CD1c-positive myeloid dendritic cell (primary cell): ENCODE measurements around the gene ITGA11.

ENCODE experiments used
- DNase-seq: peaks from one replicate; pipeline ENCODE4 v3.0.0-alpha.2; 2016; ENCODE audit errors: extremely low spot score

ITGA11 gene

GRCh38 chr15:68431792-68432401 is at the start of gene ITGA11:
TSS of gene ITGA11 (minus strand) at chr15:68432163. CDS start at chr15:68432066, 97 bp downstream.
- DNase-seq = peak; percentile 16

DNA sequence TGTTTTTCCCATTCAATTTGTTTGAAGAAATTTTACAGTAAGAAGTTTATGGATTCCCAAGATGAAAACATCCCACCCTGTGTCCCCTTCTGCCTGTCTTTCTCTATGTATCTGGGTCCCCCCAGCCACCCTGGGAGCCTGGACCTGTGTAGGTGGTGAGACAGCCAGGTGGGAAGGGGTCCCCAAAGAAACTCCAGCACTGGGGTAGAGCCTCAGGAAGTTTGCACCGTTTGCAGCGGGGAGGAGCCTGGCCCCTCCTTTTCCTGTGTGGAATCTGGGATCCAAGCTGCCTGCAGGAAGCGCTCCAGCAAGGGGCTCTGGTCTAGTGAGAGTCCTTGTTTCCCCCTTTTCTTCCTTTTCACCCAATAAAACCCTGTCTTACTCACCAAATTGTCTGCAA is 49.4 kb upstream of the ITGA11 start:
- DNase-seq = no peak

GRCh38 chr15:68480296-68480695 is 48.3 kb upstream of the ITGA11 start:
- no peak for DNase-seq

DNA sequence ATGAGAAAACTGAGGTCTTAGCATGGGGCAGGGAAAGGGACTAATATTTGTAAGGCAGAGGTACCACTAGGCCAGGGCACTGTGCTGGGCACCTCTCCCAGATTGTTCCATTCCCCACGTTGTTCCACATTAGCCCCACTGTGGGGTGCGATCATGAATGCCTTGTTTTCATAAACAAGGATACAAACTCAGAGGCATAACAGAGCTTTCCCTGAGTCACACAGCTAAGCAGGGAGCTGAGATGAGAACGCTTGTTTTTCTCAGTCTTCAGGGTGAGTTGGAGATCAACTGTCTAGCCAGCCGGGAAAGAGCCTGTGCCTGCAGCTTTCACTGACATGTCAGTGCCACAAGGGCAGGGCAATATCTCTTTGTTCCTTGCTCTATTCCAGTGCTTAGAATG is 47.9 kb upstream of the ITGA11 start:
- DNase-seq = no peak

DNA sequence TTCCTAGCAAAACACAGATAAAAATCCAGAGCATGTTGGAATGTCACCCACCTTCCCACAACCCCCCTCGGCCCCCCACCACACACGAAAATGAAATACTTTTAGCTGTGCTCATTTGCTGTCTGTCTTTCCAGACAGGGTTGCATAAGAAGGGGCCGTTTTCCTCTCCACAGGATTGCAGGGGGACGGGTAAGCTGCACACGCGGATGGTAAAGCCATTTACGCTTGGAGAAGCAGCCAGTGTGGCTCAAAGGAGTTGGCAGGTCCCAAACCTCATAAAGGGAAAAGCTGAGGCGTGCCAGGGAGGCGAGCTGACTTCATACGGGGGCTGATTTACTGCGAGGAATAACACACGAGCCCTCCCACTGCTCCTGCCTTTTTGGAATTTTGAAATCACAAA is 47.4 kb upstream of the ITGA11 start:
- DNase-seq = no peak

DNA sequence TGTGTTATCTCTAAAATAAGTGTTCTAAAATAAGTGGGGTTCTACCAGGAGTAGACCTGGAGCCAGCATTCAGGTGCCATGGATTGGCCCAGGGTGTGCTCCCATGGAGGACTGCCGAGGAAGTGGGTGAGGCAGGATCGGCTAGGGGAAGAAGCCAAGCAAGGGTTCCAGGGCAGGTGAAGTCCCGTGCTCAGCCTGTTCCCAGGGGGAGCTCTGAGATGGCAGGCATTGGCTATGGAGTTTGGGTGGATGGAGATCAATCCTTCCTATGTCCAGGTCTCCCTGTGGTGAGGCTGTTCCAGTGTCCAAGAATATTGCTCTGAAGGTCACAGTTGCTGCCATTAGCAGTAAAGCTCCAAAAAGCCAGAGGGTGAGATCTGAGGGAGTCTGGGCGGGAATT is 46.9 kb upstream of the ITGA11 start:
- no peak for DNase-seq

DNA sequence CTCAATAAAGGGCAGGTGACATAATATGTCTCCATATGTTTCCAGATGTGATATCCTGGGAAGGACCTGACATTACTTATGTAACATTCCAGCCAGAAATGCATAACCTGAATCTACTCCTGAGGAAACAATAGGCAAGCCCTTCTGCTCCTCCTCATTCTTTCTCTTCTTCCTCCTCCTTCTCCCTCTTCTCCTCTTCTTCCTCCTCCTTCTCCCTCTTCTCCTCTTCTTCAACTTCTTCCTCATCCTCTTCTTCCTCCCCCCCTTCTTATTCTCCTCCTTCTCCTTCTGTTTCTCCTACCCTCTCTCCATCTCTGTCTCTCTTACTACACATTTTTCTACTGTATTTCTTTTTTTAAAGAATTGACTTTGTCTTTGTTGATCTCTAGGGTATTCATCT is 43.5 kb upstream of the ITGA11 start:
- no peak for DNase-seq

- no peak for DNase-seq
These were observed 39.6 kb upstream of the ITGA11 start for GRCh38 chr15:68471541-68471940.

GRCh38 chr15:68470976-68471375 is 39.0 kb upstream of the ITGA11 start:
- DNase-seq = no peak

- DNase-seq = no peak
These were observed 38.2 kb upstream of the ITGA11 start for GRCh38 chr15:68470049-68470742.

- no peak for DNase-seq
These were observed 37.4 kb upstream of the ITGA11 start for GRCh38 chr15:68469162-68470048.

DNA sequence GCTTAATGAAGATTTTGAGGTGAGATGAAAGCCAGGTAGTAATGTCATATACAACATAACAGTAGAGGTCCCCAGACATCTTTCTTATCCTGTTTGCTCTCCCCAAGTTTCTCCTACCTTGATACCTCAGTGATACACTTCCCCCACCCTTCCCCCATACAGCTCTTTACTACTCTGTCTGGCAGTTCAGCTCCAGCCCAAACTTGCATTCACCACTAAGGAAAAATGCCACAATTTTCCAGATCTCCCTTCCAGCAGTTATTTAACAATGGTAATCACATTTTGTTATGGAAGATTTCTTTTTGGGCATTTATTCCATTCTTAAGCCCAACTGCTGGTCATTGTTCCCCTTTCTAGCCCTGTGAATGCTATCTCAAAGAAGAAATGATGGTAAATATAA is 34.9 kb upstream of the ITGA11 start:
- no peak for DNase-seq

GRCh38 chr15:68465861-68466560 is 34.0 kb upstream of the ITGA11 start:
- DNase-seq = no peak

GRCh38 chr15:68464448-68465090 is 32.6 kb upstream of the ITGA11 start:
- DNase-seq = no peak

DNA sequence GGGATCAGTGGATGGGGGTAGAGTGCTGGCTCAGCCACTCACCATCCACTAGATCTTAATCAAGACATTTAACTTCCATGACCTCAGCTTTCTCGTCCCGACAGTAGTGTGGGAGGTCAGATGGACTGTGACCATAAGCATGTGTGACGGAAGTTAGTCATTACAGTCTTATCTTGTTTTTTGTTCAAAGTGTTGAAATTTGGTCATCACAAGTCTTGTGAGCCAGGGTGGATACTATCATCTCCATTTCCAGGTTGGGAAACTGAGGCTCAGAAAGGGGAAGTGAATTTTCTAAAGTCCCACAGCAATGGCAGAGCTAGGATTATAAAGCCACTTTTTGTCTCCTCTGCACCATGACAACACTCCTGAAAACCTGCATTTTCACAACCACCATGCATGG is 32.0 kb upstream of the ITGA11 start:
- DNase-seq = no peak

GRCh38 chr15:68463444-68463843 is 31.5 kb upstream of the ITGA11 start:
- DNase-seq = no peak

GRCh38 chr15:68460166-68460565 is 28.2 kb upstream of the ITGA11 start:
- DNase-seq = no peak

DNA sequence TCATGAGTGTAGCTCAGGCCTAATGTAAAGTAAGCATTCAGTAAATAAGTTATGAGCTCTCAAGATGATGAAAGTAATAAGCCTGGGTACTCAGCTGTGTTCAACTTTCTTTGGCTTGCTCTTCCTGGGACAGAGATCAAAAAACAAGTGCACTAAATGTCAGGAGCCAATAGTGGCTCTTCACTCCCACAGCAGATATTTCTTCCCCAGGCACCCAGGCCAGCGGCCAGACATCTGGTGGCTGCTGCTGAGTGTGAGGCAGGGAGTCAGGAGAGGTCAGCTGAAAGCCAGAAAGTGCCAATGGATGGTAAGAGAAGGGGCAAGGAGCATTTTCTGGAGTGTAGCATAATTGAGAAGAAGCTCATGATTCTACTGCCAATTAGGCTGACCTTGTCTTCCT is 18.2 kb upstream of the ITGA11 start:
- DNase-seq = no peak

DNA sequence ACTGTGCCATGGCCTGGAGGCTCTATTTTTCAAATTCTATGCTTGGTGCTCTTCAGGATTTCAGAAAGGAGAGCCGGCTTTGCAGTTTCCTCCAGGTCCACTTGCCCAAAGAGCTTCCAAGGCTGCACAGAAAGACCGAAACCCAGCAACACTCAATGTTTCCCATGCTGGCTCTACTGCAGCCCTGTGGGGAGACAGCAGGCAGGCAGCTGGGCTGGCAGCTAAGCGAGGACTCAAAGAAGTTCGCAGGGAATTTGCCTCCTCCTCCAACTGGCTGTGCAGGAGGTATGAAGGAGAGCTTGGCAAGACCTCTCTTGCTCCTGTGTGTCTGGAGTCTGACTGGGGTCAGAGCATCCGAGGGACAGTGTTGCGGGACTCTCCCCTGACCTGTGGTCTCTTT is 17.4 kb upstream of the ITGA11 start:
- no peak for DNase-seq

- DNase-seq = no peak
These were observed 16.2 kb upstream of the ITGA11 start for GRCh38 chr15:68447976-68448755.

DNA sequence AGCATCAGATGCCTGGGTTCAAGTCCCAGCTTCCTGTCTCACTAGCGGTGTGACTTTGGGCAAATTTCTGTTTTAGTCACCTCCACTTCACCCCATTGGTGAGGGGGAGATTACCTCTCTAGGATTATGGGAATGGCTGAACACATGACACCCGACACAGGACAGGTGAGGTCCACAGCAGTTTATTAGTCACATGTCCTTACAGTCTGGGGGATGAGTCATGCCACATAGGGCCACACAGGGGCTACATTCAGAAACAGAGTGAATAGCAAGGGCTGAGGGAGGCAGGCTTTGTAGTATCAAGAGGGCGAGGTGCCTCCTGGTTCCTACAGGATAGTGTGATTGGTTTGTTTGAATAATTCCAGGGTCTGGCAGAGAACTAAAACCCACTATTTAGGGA is 15.2 kb upstream of the ITGA11 start:
- DNase-seq = no peak
